Measurements from ENCODE around the gene ELF1. TPM values are rescaled to one million over a fixed set of nuclear protein-coding genes. Genes with fewer than 3 reads are reported as not detected.
"Not testable (repeated sequence)": the region's sequence is repeated elsewhere in the genome, so short reads cannot be mapped to it uniquely, and the experiment has no call there.

The ELF1 gene
- total and polyA plus RNA-seq, 7 experiments from 2014 or later = 117 to 193 (median 169) TPM

- not testable (repeated sequence) for H3K4me3 ChIP-seq (ENCODE audit: low read length); H3K4me3 Mint-ChIP-seq; H3K9me3 Mint-ChIP-seq; ATAC-seq; H3K4me1 ChIP-seq (ENCODE audit: control insufficient read depth in 2 of 2, insufficient read depth in 2 of 2, low read length in 2 of 2); DNase-seq; H3K27ac ChIP-seq (ENCODE audit: low read depth, low read length); H3K9me3 ChIP-seq (ENCODE audit: control insufficient read depth in 2 of 3, low read length in 3 of 3); H3K27me3 ChIP-seq (ENCODE audit: control insufficient read depth in 2 of 2, insufficient read depth in 2 of 2, low read length in 2 of 2); H3K27me3 Mint-ChIP-seq
- Mint-ChIP-seq H3K36me3 (peaks cover 0 to 31% (median 21%) of the 10 kb centered on the region in 5 donors), H3K4me1 (peaks cover 12 to 37% (median 28%) of the 10 kb centered on the region in 7 donors), H3K27ac (peak overlapping the region in 6 of 9 donors; percentile 55 to 78 (median 68))
- peaks cover 0 to 23% (median 6%) of the 10 kb centered on the region in 3 experiments for H3K36me3 ChIP-seq (ENCODE audit: control insufficient read depth in 2 of 3, insufficient read depth in 3 of 3, low read length in 3 of 3)
- intact Hi-C loops (cut with micrococcal nuclease) = loop anchor here (1.0 to 10.0 kb wide), 5 partner anchors 8 to 1895 kb away; partner anchors contain the start of genes KBTBD6 (in 1 of the 2), NHLRC3 (in 1 of the 2) and PROSER1 (in 1 of the 2)
- ChIA-PET CTCF (interaction anchor here (1.0 kb wide), 1 partner anchor 124 kb away, joined by 4 read pairs; no protein-coding TSS in a partner anchor), POLR2A (interaction anchor here (0.9 to 1.0 kb wide), 2 partner anchors 8 to 131 kb away, joined by 3 to 4 read pairs; partner anchors contain the start of gene WBP4)
Measured at GRCh38 chr13:40929883-40930282, 89.2 kb downstream of the ELF1 start.

- H3K27ac Mint-ChIP-seq = peak overlapping the region in 8 of 9 donors; percentile 9 to 81 (median 68)
- H3K4me3 Mint-ChIP-seq = peak overlapping the region in 1 of 10 donors; percentile 9
- peak; percentile 38 for ATAC-seq
- H3K4me1 Mint-ChIP-seq = peaks cover 7 to 29% (median 21%) of the 10 kb centered on the region in 7 donors
- no peak overlapping the region for H3K27ac ChIP-seq (ENCODE audit: low read depth, low read length)
- no peaks in the 10 kb centered on the region for H3K9me3 Mint-ChIP-seq
- H3K27me3 Mint-ChIP-seq = no peaks in the 10 kb centered on the region
- peaks cover 0 to 22% (median 4%) of the 10 kb centered on the region in 3 experiments for H3K36me3 ChIP-seq (ENCODE audit: control insufficient read depth in 2 of 3, insufficient read depth in 3 of 3, low read length in 3 of 3)
- peak in 1 of 9 donors; percentile 4 for DNase-seq
- no peak overlapping the region for H3K4me3 ChIP-seq (ENCODE audit: low read length)
- intact Hi-C loops (cut with micrococcal nuclease) = loop anchor here (10.0 kb wide), 3 partner anchors 206 to 1894 kb away; partner anchors contain the start of genes KBTBD6 (in 1 of the 2), NHLRC3 (in 1 of the 2) and PROSER1 (in 1 of the 2)
- H3K36me3 Mint-ChIP-seq = peaks cover 0 to 29% (median 20%) of the 10 kb centered on the region in 5 donors
- H3K9me3 ChIP-seq (ENCODE audit: control insufficient read depth in 2 of 3, low read length in 3 of 3) = no peaks in the 10 kb centered on the region
- H3K4me1 ChIP-seq (ENCODE audit: control insufficient read depth in 2 of 2, insufficient read depth in 2 of 2, low read length in 2 of 2) = peaks cover 0 to 8% of the 10 kb centered on the region in 2 donors
- no peaks in the 10 kb centered on the region for H3K27me3 ChIP-seq (ENCODE audit: control insufficient read depth in 2 of 2, insufficient read depth in 2 of 2, low read length in 2 of 2)
- ChIA-PET POLR2A (interaction anchor here (0.9 to 1.2 kb wide), 4 partner anchors 8 to 132 kb away, joined by 3 to 4 read pairs (median 4); partner anchors contain the start of gene WBP4), CTCF (interaction anchor here (1.0 kb wide), 1 partner anchor 125 kb away, joined by 4 read pairs; no protein-coding TSS in a partner anchor)
Measured at GRCh38 chr13:40928980-40929379, 90.1 kb downstream of the ELF1 start.

GRCh38 chr13:40927929-40928328 lies 91.2 kb downstream of the ELF1 start:
- no peak for DNase-seq
- Mint-ChIP-seq H3K27ac (peak overlapping the region in 3 of 9 donors; percentile 36 to 78 (median 64)), H3K36me3 (peaks cover 0 to 20% (median 13%) of the 10 kb centered on the region in 5 donors), H3K27me3 (no peaks in the 10 kb centered on the region), H3K4me3 (no peak overlapping the region), H3K9me3 (no peaks in the 10 kb centered on the region), H3K4me1 (peaks cover 0 to 22% (median 12%) of the 10 kb centered on the region in 7 donors)
- CTCF ChIA-PET = no interaction called here
- H3K27me3 ChIP-seq (ENCODE audit: control insufficient read depth in 2 of 2, insufficient read depth in 2 of 2, low read length in 2 of 2) = no peaks in the 10 kb centered on the region
- peaks cover 0 to 14% (median 0%) of the 10 kb centered on the region in 3 experiments for H3K36me3 ChIP-seq (ENCODE audit: control insufficient read depth in 2 of 3, insufficient read depth in 3 of 3, low read length in 3 of 3)
- ATAC-seq = peak; percentile 31
- no peaks in the 10 kb centered on the region for H3K4me1 ChIP-seq (ENCODE audit: control insufficient read depth in 2 of 2, insufficient read depth in 2 of 2, low read length in 2 of 2)
- H3K9me3 ChIP-seq (ENCODE audit: control insufficient read depth in 2 of 3, low read length in 3 of 3) = no peaks in the 10 kb centered on the region
- POLR2A ChIA-PET = interaction anchor here (0.6 to 1.2 kb wide), 3 partner anchors 13 to 1446 kb away, joined by 4 to 7 read pairs (median 5); no protein-coding TSS in a partner anchor
- H3K4me3 ChIP-seq (ENCODE audit: low read length) = no peak overlapping the region
- no peak overlapping the region for H3K27ac ChIP-seq (ENCODE audit: low read depth, low read length)
- intact Hi-C loops (cut with micrococcal nuclease) = loop anchor here (10.0 kb wide), 3 partner anchors 207 to 1893 kb away; partner anchors contain the start of genes KBTBD6 (in 1 of the 2), NHLRC3 (in 1 of the 2) and PROSER1 (in 1 of the 2)

- ATAC-seq (no peak), DNase-seq (no peak)
- intact Hi-C loops (cut with micrococcal nuclease) = loop anchor here (5.0 to 10.0 kb wide), 5 partner anchors 211 to 1889 kb away; partner anchors contain the start of genes FOXO1 (in 1 of the 2), KBTBD6 (in 1 of the 2), NAA16 (in 1 of the 2) and NHLRC3 (in 1 of the 2)
- no peaks in the 10 kb centered on the region for H3K27me3 ChIP-seq (ENCODE audit: control insufficient read depth in 2 of 2, insufficient read depth in 2 of 2, low read length in 2 of 2)
- CTCF ChIA-PET = no interaction called here
- Mint-ChIP-seq H3K4me1 (peaks cover 11 to 33% (median 22%) of the 10 kb centered on the region in 7 donors), H3K36me3 (peaks cover 0 to 6% (median 2%) of the 10 kb centered on the region in 5 donors), H3K27ac (no peak overlapping the region), H3K4me3 (no peak overlapping the region), H3K9me3 (peaks cover 0 to 2% (median 0%) of the 10 kb centered on the region in 11 donors), H3K27me3 (no peaks in the 10 kb centered on the region)
- H3K27ac ChIP-seq (ENCODE audit: low read depth, low read length) = no peak overlapping the region
- no peaks in the 10 kb centered on the region for H3K36me3 ChIP-seq (ENCODE audit: control insufficient read depth in 2 of 3, insufficient read depth in 3 of 3, low read length in 3 of 3)
- peaks cover 0 to 8% of the 10 kb centered on the region in 2 donors for H3K4me1 ChIP-seq (ENCODE audit: control insufficient read depth in 2 of 2, insufficient read depth in 2 of 2, low read length in 2 of 2)
- POLR2A ChIA-PET = interaction anchor here (0.7 to 0.8 kb wide), 2 partner anchors 51 to 55 kb away, joined by 3 read pairs; no protein-coding TSS in a partner anchor
- H3K9me3 ChIP-seq (ENCODE audit: control insufficient read depth in 2 of 3, low read length in 3 of 3) = no peaks in the 10 kb centered on the region
- H3K4me3 ChIP-seq (ENCODE audit: low read length) = no peak overlapping the region
Measured at GRCh38 chr13:40923867-40924266, 95.2 kb downstream of the ELF1 start.

GRCh38 chr13:40922437-40923040 lies 96.6 kb downstream of the ELF1 start:
- Mint-ChIP-seq H3K4me3 (peak overlapping the region in 9 of 10 donors; percentile 53 to 100 (median 72)), H3K9me3 (peaks cover 0 to 2% (median 0%) of the 10 kb centered on the region in 11 donors), H3K4me1 (peaks cover 11 to 33% (median 23%) of the 10 kb centered on the region in 7 donors), H3K27ac (peak overlapping the region; percentile 54 to 96 (median 91)), H3K36me3 (peaks cover 0 to 4% (median 0%) of the 10 kb centered on the region in 5 donors), H3K27me3 (no peaks in the 10 kb centered on the region)
- POLR2A ChIA-PET = interaction anchor here (0.6 to 2.8 kb wide), 17 partner anchors 12 to 287 kb away, joined by 3 to 17 read pairs (median 5); partner anchors contain the start of genes ELF1 and WBP4
- Histone ChIP-seq H3K9me3 (ENCODE audit: control insufficient read depth in 2 of 3, low read length in 3 of 3) (no peaks in the 10 kb centered on the region), H3K4me3 (ENCODE audit: low read length) (no peak overlapping the region), H3K4me1 (ENCODE audit: control insufficient read depth in 2 of 2, insufficient read depth in 2 of 2, low read length in 2 of 2) (peaks cover 0 to 8% of the 10 kb centered on the region in 2 donors), H3K27me3 (ENCODE audit: control insufficient read depth in 2 of 2, insufficient read depth in 2 of 2, low read length in 2 of 2) (no peaks in the 10 kb centered on the region), H3K36me3 (ENCODE audit: control insufficient read depth in 2 of 3, insufficient read depth in 3 of 3, low read length in 3 of 3) (no peaks in the 10 kb centered on the region), H3K27ac (ENCODE audit: low read depth, low read length) (no peak overlapping the region)
- ATAC-seq = no peak
- intact Hi-C loops (cut with micrococcal nuclease) = loop anchor here (5.0 to 10.0 kb wide), 5 partner anchors 212 to 1888 kb away; partner anchors contain the start of genes FOXO1 (in 1 of the 2), KBTBD6 (in 1 of the 2), NAA16 (in 1 of the 2) and NHLRC3 (in 1 of the 2)
- no peak for DNase-seq
- CTCF ChIA-PET = interaction anchor here (0.6 to 1.4 kb wide), 8 partner anchors 23 to 263 kb away, joined by 3 to 8 read pairs (median 3); no protein-coding TSS in a partner anchor

GRCh38 chr13:40920826-40921225 lies 98.3 kb downstream of the ELF1 start:
- ATAC-seq (no peak), DNase-seq (no peak)
- Histone ChIP-seq H3K4me3 (ENCODE audit: low read length) (peak overlapping the region; percentile 72), H3K27me3 (ENCODE audit: control insufficient read depth in 2 of 2, insufficient read depth in 2 of 2, low read length in 2 of 2) (no peaks in the 10 kb centered on the region), H3K36me3 (ENCODE audit: control insufficient read depth in 2 of 3, insufficient read depth in 3 of 3, low read length in 3 of 3) (no peaks in the 10 kb centered on the region), H3K27ac (ENCODE audit: low read depth, low read length) (peak overlapping the region; percentile 68), H3K9me3 (ENCODE audit: control insufficient read depth in 2 of 3, low read length in 3 of 3) (no peaks in the 10 kb centered on the region), H3K4me1 (ENCODE audit: control insufficient read depth in 2 of 2, insufficient read depth in 2 of 2, low read length in 2 of 2) (peaks cover 0 to 8% of the 10 kb centered on the region in 2 donors)
- Mint-ChIP-seq H3K4me3 (peak overlapping the region; percentile 91 to 100 (median 98)), H3K27ac (peak overlapping the region; percentile 86 to 97 (median 95)), H3K36me3 (peaks cover 0 to 10% (median 0%) of the 10 kb centered on the region in 5 donors), H3K4me1 (peaks cover 21 to 46% (median 36%) of the 10 kb centered on the region in 7 donors), H3K9me3 (peaks cover 0 to 2% (median 0%) of the 10 kb centered on the region in 11 donors), H3K27me3 (no peaks in the 10 kb centered on the region)
- ChIA-PET CTCF (interaction anchor here (0.7 to 1.4 kb wide), 6 partner anchors 105 to 144 kb away, joined by 3 to 8 read pairs (median 4); partner anchors contain the start of gene SLC25A15), POLR2A (interaction anchor here (0.8 to 2.8 kb wide), 10 partner anchors 8 to 153 kb away, joined by 3 to 17 read pairs (median 6); partner anchors contain the start of genes ELF1, SLC25A15 and WBP4)
- intact Hi-C loops (cut with micrococcal nuclease) = loop anchor here (1.0 to 10.0 kb wide), 20 partner anchors 9 to 1886 kb away; partner anchors contain the start of genes ELF1 (in 2 of the 2), KBTBD6 (in 2 of the 2), KBTBD7 (in 2 of the 2) and MRPS31 (in 2 of the 2)

Data from naive thymus-derived CD4-positive, alpha-beta T cell (primary cell).